H9 (cell line): ENCODE results near the gene ATP6V1B1. TPM values are rescaled to one million over a fixed set of nuclear protein-coding genes. Genes with fewer than 3 reads are reported as not detected.

Experiments used
- DNase-seq: peaks from one replicate; pipeline ENCODE4 v3.0.0-alpha.2; 2017
- H2AFZ ChIP-seq: one replicate; pipeline ENCODE4 v1.6.1; 2013; ENCODE audit warnings: mild to moderate bottlenecking, low read length, control low read depth, moderate library complexity
- H2AK5ac ChIP-seq: 2 replicates; pipeline ENCODE4 v1.6.1; 2013; ENCODE audit warnings: low read length, control low read depth, mixed read lengths; ENCODE audit not compliant: insufficient read length
- H2BK120ac ChIP-seq: one replicate; pipeline ENCODE4 v1.6.1; 2013; ENCODE audit warnings: low read depth, mild to moderate bottlenecking, low read length, control low read depth, inconsistent platforms; ENCODE audit not compliant: poor library complexity, severe bottlenecking
- H2BK12ac ChIP-seq: 2 replicates; pipeline ENCODE4 v1.6.1; 2013; ENCODE audit warnings: low read length, control low read depth, mixed read lengths, low read depth; ENCODE audit not compliant: insufficient read length
- H2BK15ac ChIP-seq: 2 replicates; pipeline ENCODE4 v1.6.1; 2013; ENCODE audit warnings: low read depth, low read length, control low read depth
- H2BK20ac ChIP-seq: one replicate; pipeline ENCODE4 v1.6.1; 2013; ENCODE audit warnings: low read depth, mild to moderate bottlenecking, low read length, control low read depth, inconsistent platforms; ENCODE audit not compliant: poor library complexity, severe bottlenecking
- H2BK5ac ChIP-seq: 2 replicates; pipeline ENCODE4 v1.6.1; 2013; ENCODE audit warnings: low read length, control low read depth, mixed read lengths; ENCODE audit not compliant: insufficient read length
- H3K14ac ChIP-seq: 2 replicates; pipeline ENCODE4 v1.6.1; 2013; ENCODE audit warnings: low read length, control low read depth; ENCODE audit not compliant: insufficient read depth
- H3K18ac ChIP-seq: 2 replicates; pipeline ENCODE4 v1.6.1; 2013; ENCODE audit warnings: low read depth, mild to moderate bottlenecking, mixed read lengths, low read length, control low read depth; ENCODE audit not compliant: insufficient read length
- H3K23ac ChIP-seq: 2 replicates; pipeline ENCODE4 v1.6.1; 2013; ENCODE audit warnings: low read length, control low read depth, mixed read lengths, low read depth; ENCODE audit not compliant: insufficient read length
- H3K23me2 ChIP-seq: 2 replicates; pipeline ENCODE4 v1.6.1; 2013; ENCODE audit warnings: low read depth, mild to moderate bottlenecking, mixed read lengths, low read length, control low read depth; ENCODE audit not compliant: insufficient read length, poor library complexity, severe bottlenecking
- H3K27ac ChIP-seq: 2 replicates; pipeline ENCODE4 v1.5.1; 2013; ENCODE audit warnings: low read length, control low read depth, mixed read lengths, low read depth; ENCODE audit not compliant: insufficient read length
- H3K27me3 ChIP-seq: 2 replicates; pipeline ENCODE4 v1.6.1; 2013; ENCODE audit warnings: low read length, control low read depth, inconsistent platforms; ENCODE audit not compliant: insufficient read depth
- H3K4ac ChIP-seq: 2 replicates; pipeline ENCODE4 v1.6.1; 2013; ENCODE audit warnings: low read depth, mild to moderate bottlenecking, control low read depth, inconsistent platforms, low read length, moderate library complexity
- H3K4me1 ChIP-seq: 2 replicates; pipeline ENCODE4 v1.6.1; 2013; ENCODE audit warnings: low read length, control low read depth, inconsistent platforms; ENCODE audit not compliant: insufficient read depth
- H3K4me2 ChIP-seq: 2 replicates; pipeline ENCODE4 v1.6.1; 2013; ENCODE audit warnings: low read length, control low read depth, mixed read lengths; ENCODE audit not compliant: insufficient read length, insufficient read depth
- H3K56ac ChIP-seq: 2 replicates; pipeline ENCODE4 v1.6.1; 2013; ENCODE audit warnings: low read depth, mild to moderate bottlenecking, mixed read lengths, low read length, control low read depth; ENCODE audit not compliant: insufficient read length
- H3K79me1 ChIP-seq: 2 replicates; pipeline ENCODE4 v1.6.1; 2013; ENCODE audit warnings: low read depth, mild to moderate bottlenecking, moderate library complexity, low read length, control low read depth, inconsistent platforms; ENCODE audit not compliant: insufficient read depth, poor library complexity, severe bottlenecking
- H3K79me2 ChIP-seq: 2 replicates; pipeline ENCODE4 v1.6.1; 2013; ENCODE audit warnings: low read length, control low read depth, inconsistent platforms; ENCODE audit not compliant: insufficient read depth
- H3K9ac ChIP-seq: 2 replicates; pipeline ENCODE4 v1.6.1; 2013; ENCODE audit warnings: low read length, control low read depth, mixed read lengths; ENCODE audit not compliant: insufficient read length; ENCODE audit errors: extremely low read depth
- H3K9me3 ChIP-seq: one replicate; pipeline ENCODE4 v1.6.1; 2013; ENCODE audit warnings: low read depth, low read length, inconsistent platforms; ENCODE audit not compliant: control insufficient read depth
- H3T11ph ChIP-seq: one replicate; pipeline ENCODE4 v1.6.1; 2013; ENCODE audit warnings: mild to moderate bottlenecking, low read length, control low read depth, inconsistent platforms
- H4K20me1 ChIP-seq: one replicate; pipeline ENCODE4 v1.6.1; 2013; ENCODE audit not compliant: control insufficient read depth, insufficient read length, insufficient read depth
- H4K5ac ChIP-seq: 2 replicates; pipeline ENCODE4 v1.6.1; 2013; ENCODE audit warnings: low read depth, mild to moderate bottlenecking, mixed read lengths, low read length, control low read depth; ENCODE audit not compliant: insufficient read length
- H4K8ac ChIP-seq: replicated peaks from 2 replicates; pipeline ENCODE4 v1.6.1; 2013; ENCODE audit warnings: low read length, control low read depth, mixed read lengths, low read depth; ENCODE audit not compliant: insufficient read length
- H4K91ac ChIP-seq: 2 replicates; pipeline ENCODE4 v1.6.1; 2013; ENCODE audit warnings: low read depth, mild to moderate bottlenecking, moderate library complexity, mixed read lengths, low read length, control low read depth; ENCODE audit not compliant: insufficient read length
- H3K27ac Mint-ChIP-seq, 3 experiments: 2 replicates in 2 of 3; 3 replicates in 1 of 3; pipeline ENCODE4 v1.8.0; 2020 to 2021; ENCODE audit warnings: mixed read lengths in 3 of 3, mild to moderate bottlenecking in 1 of 3, moderate library complexity in 1 of 3
- H3K27me3 Mint-ChIP-seq: 2 replicates; pipeline ENCODE4 v1.8.0; 2021; ENCODE audit warnings: low read depth, mild to moderate bottlenecking, moderate library complexity, mixed read lengths
- H3K36me3 Mint-ChIP-seq, 3 experiments: 2 replicates in 2 of 3; 3 replicates in 1 of 3; pipeline ENCODE4 v1.8.0; 2020 to 2021; ENCODE audit warnings: low read depth in 3 of 3, mixed read lengths in 3 of 3; ENCODE audit not compliant: insufficient read depth in 1 of 3
- H3K4me1 Mint-ChIP-seq, 2 experiments: 2 replicates each; pipeline ENCODE4 v1.8.0; 2020; ENCODE audit warnings: mixed read lengths in 2 of 2
- H3K4me3 Mint-ChIP-seq, 2 experiments: 2 replicates in 1 of 2; 3 replicates in 1 of 2; pipeline ENCODE4 v1.8.0; 2020 to 2021; ENCODE audit warnings: mild to moderate bottlenecking in 2 of 2, mixed read lengths in 2 of 2, moderate library complexity in 1 of 2
- H3K9me3 Mint-ChIP-seq, 2 experiments: 2 replicates in 1 of 2; 3 replicates in 1 of 2; pipeline ENCODE4 v1.8.0; 2020; ENCODE audit warnings: mild to moderate bottlenecking in 2 of 2, mixed read lengths in 2 of 2, moderate library complexity in 1 of 2
- WGBS: extraction: QIAGEN DNeasy Blood & Tissue Kit; methylation state at CpG from one replicate; pipeline ENCODE4 v1.1.7; 2013; ENCODE audit warnings: missing lambda C conversion rate, low lambda C conversion rate, mixed read lengths; ENCODE audit not compliant: insufficient read length; ENCODE audit errors: extremely low coverage; 5-methylcytosine and 5-hydroxymethylcytosine counted together
- total RNA-seq: library from RNA; stranded (reverse); gene quantifications from 2 replicates; pipeline ENCODE4 v1.2.1, GENCODE V29; 2021
- TF ChIP-seq, protein P1 (sequence below): fragments of 200-600 bp; sonication (generic); conservative IDR thresholded peaks from 3 replicates; pipeline ENCODE4 v1.8.0; 2021; ENCODE audit warnings: antibody characterized with exemption, mild to moderate bottlenecking

The ATP6V1B1 gene
- total RNA-seq, 1 experiment from 2014 or later, result not detected

DNA sequence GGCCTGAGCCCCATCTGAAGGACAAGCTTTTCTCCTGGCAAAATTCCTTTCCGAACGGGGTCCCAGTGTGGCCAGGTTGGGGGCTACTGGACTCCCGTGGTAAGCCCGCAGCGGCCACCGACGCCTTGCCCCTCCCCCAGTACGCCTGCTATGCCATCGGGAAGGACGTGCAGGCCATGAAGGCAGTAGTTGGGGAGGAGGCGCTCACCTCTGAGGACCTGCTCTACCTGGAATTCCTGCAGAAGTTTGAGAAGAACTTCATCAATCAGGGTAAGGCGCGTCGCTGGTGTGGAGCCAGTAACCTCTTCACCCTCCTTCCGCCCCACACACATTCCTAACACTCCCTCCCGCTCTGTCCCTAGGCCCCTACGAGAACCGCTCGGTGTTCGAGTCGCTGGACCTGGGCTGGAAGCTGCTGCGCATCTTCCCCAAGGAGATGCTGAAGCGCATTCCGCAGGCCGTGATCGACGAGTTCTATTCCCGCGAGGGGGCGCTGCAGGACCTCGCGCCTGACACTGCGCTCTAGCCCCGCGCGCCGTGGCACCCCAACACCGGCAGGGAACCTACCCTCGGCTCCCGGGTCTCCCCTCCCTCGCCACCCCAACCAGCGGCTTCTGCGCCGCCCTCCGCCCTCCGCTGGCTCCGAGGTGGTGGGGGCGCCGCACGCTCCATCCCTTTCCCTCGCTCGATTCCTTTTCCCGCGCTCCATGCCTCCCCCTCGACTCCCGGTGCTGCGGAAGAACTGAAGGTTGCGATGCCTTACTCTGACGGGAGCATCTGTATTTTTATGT is 29.1 kb downstream of the ATP6V1B1 start:
- peak; percentile 87 for DNase-seq
- Histone ChIP-seq H3K4me1 (no peaks in the 10 kb centered on the region), H3K9me3 (no peaks in the 10 kb centered on the region), H4K8ac (no peak overlapping the region), H2BK12ac (no peak overlapping the region), H2BK15ac (no peak overlapping the region), H3K56ac (no peak overlapping the region), H4K91ac (no peak overlapping the region), H2AFZ (no peak overlapping the region), H2BK5ac (no peak overlapping the region), H3K18ac (no peak overlapping the region), H3K23me2 (peaks cover 7% of the 10 kb centered on the region), H4K5ac (no peak overlapping the region), H3K9ac (no peak overlapping the region), H3K27me3 (peaks cover 15% of the 10 kb centered on the region; the same call in 1 of the 2 replicates), H2BK120ac (no peak overlapping the region), H3T11ph (no peak overlapping the region), H3K79me2 (no peaks in the 10 kb centered on the region), H3K4me2 (peak overlapping the region; percentile 42), H3K4ac (no peak overlapping the region), H2AK5ac (no peak overlapping the region), H3K79me1 (no peaks in the 10 kb centered on the region), H4K20me1 (no peaks in the 10 kb centered on the region), H3K27ac (no peak overlapping the region), H3K14ac (no peak overlapping the region; the same call in 1 of the 2 replicates), H3K23ac (no peak overlapping the region), H2BK20ac (no peak overlapping the region)
- no peaks in the 10 kb centered on the region; a peak in 2 of 5 replicates for H3K9me3 Mint-ChIP-seq
- no CpG with 5 or more reads among the region's 59 CpGs for WGBS
- no peaks in the 10 kb centered on the region for H3K36me3 Mint-ChIP-seq
- peaks cover 3 to 5% of the 10 kb centered on the region in 2 experiments for H3K4me1 Mint-ChIP-seq
- peak overlapping the region; percentile 47 to 83 for H3K4me3 Mint-ChIP-seq
- H3K27me3 Mint-ChIP-seq, result peaks cover 95% of the 10 kb centered on the region
- TF ChIP-seq, protein P1, sequence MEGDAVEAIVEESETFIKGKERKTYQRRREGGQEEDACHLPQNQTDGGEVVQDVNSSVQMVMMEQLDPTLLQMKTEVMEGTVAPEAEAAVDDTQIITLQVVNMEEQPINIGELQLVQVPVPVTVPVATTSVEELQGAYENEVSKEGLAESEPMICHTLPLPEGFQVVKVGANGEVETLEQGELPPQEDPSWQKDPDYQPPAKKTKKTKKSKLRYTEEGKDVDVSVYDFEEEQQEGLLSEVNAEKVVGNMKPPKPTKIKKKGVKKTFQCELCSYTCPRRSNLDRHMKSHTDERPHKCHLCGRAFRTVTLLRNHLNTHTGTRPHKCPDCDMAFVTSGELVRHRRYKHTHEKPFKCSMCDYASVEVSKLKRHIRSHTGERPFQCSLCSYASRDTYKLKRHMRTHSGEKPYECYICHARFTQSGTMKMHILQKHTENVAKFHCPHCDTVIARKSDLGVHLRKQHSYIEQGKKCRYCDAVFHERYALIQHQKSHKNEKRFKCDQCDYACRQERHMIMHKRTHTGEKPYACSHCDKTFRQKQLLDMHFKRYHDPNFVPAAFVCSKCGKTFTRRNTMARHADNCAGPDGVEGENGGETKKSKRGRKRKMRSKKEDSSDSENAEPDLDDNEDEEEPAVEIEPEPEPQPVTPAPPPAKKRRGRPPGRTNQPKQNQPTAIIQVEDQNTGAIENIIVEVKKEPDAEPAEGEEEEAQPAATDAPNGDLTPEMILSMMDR, result peak; percentile 92
- no peak overlapping the region for H3K27ac Mint-ChIP-seq
